Ishikawa (cell line): ENCODE results near the gene RBMS3.

Experiments used
- CEBPB ChIP-seq: IDR thresholded peaks from 2 replicates; pipeline ENCODE4 v1.6.1; 2012
- CREB1 ChIP-seq: IDR thresholded peaks from 2 replicates; pipeline ENCODE4 v1.6.1; 2012; ENCODE audit warnings: low read depth
- EGR1 ChIP-seq: IDR thresholded peaks from 2 replicates; pipeline ENCODE4 v1.6.1; 2012
- EP300 ChIP-seq: IDR thresholded peaks from 2 replicates; pipeline ENCODE4 v1.6.1; 2012; ENCODE audit warnings: borderline replicate concordance
- FOXM1 ChIP-seq: IDR thresholded peaks from 2 replicates; pipeline ENCODE4 v1.6.1; 2012; ENCODE audit warnings: low read depth, borderline replicate concordance
- MAX ChIP-seq: IDR thresholded peaks from 2 replicates; pipeline ENCODE4 v1.6.1; 2012
- NFIC ChIP-seq: IDR thresholded peaks from 2 replicates; pipeline ENCODE4 v1.6.1; 2012
- RAD21 ChIP-seq: IDR thresholded peaks from 2 replicates; pipeline ENCODE4 v1.6.1; 2012; ENCODE audit warnings: low read depth
- REST ChIP-seq: IDR thresholded peaks from 2 replicates; pipeline ENCODE4 v1.6.1; 2012; ENCODE audit warnings: low read depth, mild to moderate bottlenecking
- TAF1 ChIP-seq: IDR thresholded peaks from 2 replicates; pipeline ENCODE4 v1.6.1; 2012; ENCODE audit warnings: low read depth, mild to moderate bottlenecking
- TCF12 ChIP-seq: IDR thresholded peaks from 2 replicates; pipeline ENCODE4 v1.6.1; 2012; ENCODE audit warnings: low read depth
- TEAD4 ChIP-seq: IDR thresholded peaks from 2 replicates; pipeline ENCODE4 v1.6.1; 2012
- USF1 ChIP-seq: IDR thresholded peaks from 2 replicates; pipeline ENCODE4 v1.6.1; 2012
- YY1 ChIP-seq: IDR thresholded peaks from 2 replicates; pipeline ENCODE4 v1.6.1; 2012; ENCODE audit warnings: low read depth
- ZBTB7A ChIP-seq: IDR thresholded peaks from 2 replicates; pipeline ENCODE4 v1.6.1; 2012; ENCODE audit warnings: low read depth

The RBMS3 gene

GRCh38 chr3:29850641-29851040 is 569.8 kb downstream of the RBMS3 start:
- TF ChIP-seq EGR1: no peak
- no peak for TF ChIP-seq NFIC
- TF ChIP-seq RAD21: no peak
- TF ChIP-seq TAF1: no peak
- no peak for TF ChIP-seq CREB1
- no peak for TF ChIP-seq ZBTB7A
- no peak for TF ChIP-seq MAX
- TF ChIP-seq CEBPB: no peak
- no peak for TF ChIP-seq YY1

- TF ChIP-seq NFIC: no peak
- TF ChIP-seq YY1: no peak
- TF ChIP-seq TEAD4: no peak
- TF ChIP-seq FOXM1: no peak
- TF ChIP-seq EGR1: no peak
- TF ChIP-seq MAX: no peak
- TF ChIP-seq CREB1: no peak
- no peak for TF ChIP-seq USF1
- no peak for TF ChIP-seq EP300
- no peak for TF ChIP-seq TCF12
- no peak for TF ChIP-seq ZBTB7A
Observed at GRCh38 chr3:29852767-29853166, 571.9 kb downstream of the RBMS3 start.

- no peak for TF ChIP-seq CEBPB
- no peak for TF ChIP-seq NFIC
- no peak for TF ChIP-seq YY1
- no peak for TF ChIP-seq REST
- no peak for TF ChIP-seq TAF1
- TF ChIP-seq EP300: no peak
- no peak for TF ChIP-seq TCF12
- TF ChIP-seq RAD21: no peak
- no peak for TF ChIP-seq USF1
- no peak for TF ChIP-seq CREB1
- TF ChIP-seq FOXM1: no peak
- no peak for TF ChIP-seq TEAD4
Observed at GRCh38 chr3:29853841-29854397, 573.0 kb downstream of the RBMS3 start.

GRCh38 chr3:29854821-29855220 is 574.0 kb downstream of the RBMS3 start:
- no peak for TF ChIP-seq CEBPB
- no peak for TF ChIP-seq CREB1
- TF ChIP-seq REST: no peak
- no peak for TF ChIP-seq TAF1
- no peak for TF ChIP-seq EP300
- no peak for TF ChIP-seq FOXM1
- TF ChIP-seq MAX: no peak
- TF ChIP-seq USF1: no peak
- TF ChIP-seq ZBTB7A: no peak

- TF ChIP-seq CEBPB (no peak), EGR1 (no peak), YY1 (no peak), TCF12 (no peak), REST (no peak), USF1 (no peak), NFIC (no peak), TEAD4 (no peak), FOXM1 (no peak), MAX (no peak), ZBTB7A (no peak), EP300 (no peak), CREB1 (no peak), TAF1 (no peak), RAD21 (no peak)
Observed at GRCh38 chr3:29859726-29860270, 578.9 kb downstream of the RBMS3 start.
